ENCODE measurements around the gene GPC6. TPM values are rescaled to one million over a fixed set of nuclear protein-coding genes. Genes with fewer than 3 reads are reported as not detected.

The GPC6 gene
- total RNA-seq, 1 experiment from 2014 or later, result not detected

DNA sequence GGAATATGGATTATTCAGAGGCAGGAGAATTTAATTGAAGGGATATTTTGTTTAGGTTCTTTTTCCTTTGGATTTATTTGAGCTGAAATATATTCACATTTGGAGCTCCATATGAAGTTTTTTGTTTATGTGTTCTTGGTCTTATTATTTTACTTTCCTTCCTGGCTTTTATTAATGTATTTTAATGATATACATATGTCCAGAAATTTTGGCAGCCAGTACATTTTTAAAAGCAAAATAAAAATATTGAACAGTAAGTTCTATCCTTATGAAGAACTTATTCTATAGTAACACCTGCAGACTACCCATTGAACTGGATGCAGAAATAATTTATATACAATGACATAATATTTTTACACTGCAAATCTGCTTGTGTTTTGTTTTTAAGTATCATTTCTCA is 323.6 kb downstream of the GPC6 start:
- Histone ChIP-seq H2AFZ (no peak overlapping the region), H3K27ac (no peak overlapping the region), H3K9me2 (ENCODE audit: insufficient read depth) (no peaks in the 10 kb centered on the region), H3F3A (ENCODE audit: insufficient read depth, low read depth) (no peaks in the 10 kb centered on the region), H3K4me2 (no peak overlapping the region), H3K36me3 (ENCODE audit: low read depth) (no peaks in the 10 kb centered on the region), H3K4me1 (replicated peaks; ENCODE audit: insufficient read depth) (no peaks in the 10 kb centered on the region), H3K79me2 (ENCODE audit: low read depth) (no peaks in the 10 kb centered on the region), H3K27me3 (ENCODE audit: insufficient read depth, low read depth) (no peaks in the 10 kb centered on the region), H3K9me3 (ENCODE audit: insufficient read depth, low read depth) (no peaks in the 10 kb centered on the region), H3K4me3 (no peak overlapping the region), H4K20me1 (ENCODE audit: insufficient read depth) (no peaks in the 10 kb centered on the region)
- no TSS peak for BruUV-seq (replicated peaks)
- TF ChIP-seq, protein P1, sequence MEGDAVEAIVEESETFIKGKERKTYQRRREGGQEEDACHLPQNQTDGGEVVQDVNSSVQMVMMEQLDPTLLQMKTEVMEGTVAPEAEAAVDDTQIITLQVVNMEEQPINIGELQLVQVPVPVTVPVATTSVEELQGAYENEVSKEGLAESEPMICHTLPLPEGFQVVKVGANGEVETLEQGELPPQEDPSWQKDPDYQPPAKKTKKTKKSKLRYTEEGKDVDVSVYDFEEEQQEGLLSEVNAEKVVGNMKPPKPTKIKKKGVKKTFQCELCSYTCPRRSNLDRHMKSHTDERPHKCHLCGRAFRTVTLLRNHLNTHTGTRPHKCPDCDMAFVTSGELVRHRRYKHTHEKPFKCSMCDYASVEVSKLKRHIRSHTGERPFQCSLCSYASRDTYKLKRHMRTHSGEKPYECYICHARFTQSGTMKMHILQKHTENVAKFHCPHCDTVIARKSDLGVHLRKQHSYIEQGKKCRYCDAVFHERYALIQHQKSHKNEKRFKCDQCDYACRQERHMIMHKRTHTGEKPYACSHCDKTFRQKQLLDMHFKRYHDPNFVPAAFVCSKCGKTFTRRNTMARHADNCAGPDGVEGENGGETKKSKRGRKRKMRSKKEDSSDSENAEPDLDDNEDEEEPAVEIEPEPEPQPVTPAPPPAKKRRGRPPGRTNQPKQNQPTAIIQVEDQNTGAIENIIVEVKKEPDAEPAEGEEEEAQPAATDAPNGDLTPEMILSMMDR (conservative IDR thresholded peaks at IDR 0.05), result no peak
- no peak for TF ChIP-seq EZH2 (IDR thresholded peaks at IDR 0.05; ENCODE audit: low read depth)
- no peak for DNase-seq
- POLR2A ChIA-PET (ENCODE audit: unreplicated experiment), result no interaction called here
- intact Hi-C loops (cut with micrococcal nuclease; ENCODE audit: unreplicated experiment), result no loop called here
- CTCF ChIA-PET, result no interaction called here

DNA sequence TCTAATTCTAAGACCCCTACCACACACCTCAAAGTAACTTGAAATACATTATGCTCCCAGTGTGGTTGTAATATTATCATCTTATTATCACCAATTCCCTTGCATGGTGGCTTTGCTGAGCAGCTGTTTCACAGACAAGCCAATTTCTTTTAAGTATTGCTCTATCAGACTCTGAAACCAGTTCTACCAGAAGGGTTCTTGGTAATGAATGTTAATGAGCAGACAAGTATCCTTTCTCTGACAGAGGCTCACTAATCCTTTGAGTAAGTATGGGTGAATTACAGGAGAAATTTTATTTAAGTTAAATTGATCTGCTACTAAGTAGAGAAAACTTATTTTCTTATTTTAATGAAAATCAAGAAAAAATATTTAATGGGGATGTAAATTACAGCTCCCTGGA is 326.0 kb downstream of the GPC6 start:
- ChIA-PET POLR2A (ENCODE audit: unreplicated experiment) (no interaction called here), CTCF (no interaction called here)
- Histone ChIP-seq H4K20me1 (ENCODE audit: insufficient read depth) (no peaks in the 10 kb centered on the region), H3K27me3 (ENCODE audit: insufficient read depth, low read depth) (no peaks in the 10 kb centered on the region), H3K4me1 (replicated peaks; ENCODE audit: insufficient read depth) (no peaks in the 10 kb centered on the region), H2AFZ (no peak overlapping the region), H3K4me3 (no peak overlapping the region), H3K4me2 (no peak overlapping the region), H3K27ac (no peak overlapping the region), H3K36me3 (ENCODE audit: low read depth) (no peaks in the 10 kb centered on the region), H3K9me3 (ENCODE audit: insufficient read depth, low read depth) (no peaks in the 10 kb centered on the region), H3F3A (ENCODE audit: insufficient read depth, low read depth) (no peaks in the 10 kb centered on the region), H3K9me2 (ENCODE audit: insufficient read depth) (no peaks in the 10 kb centered on the region), H3K79me2 (ENCODE audit: low read depth) (no peaks in the 10 kb centered on the region)
- DNase-seq, result no peak
- BruUV-seq (replicated peaks), result no TSS peak
- TF ChIP-seq EZH2 (IDR thresholded peaks at IDR 0.05; ENCODE audit: low read depth), result no peak
- TF ChIP-seq, protein P1 (conservative IDR thresholded peaks at IDR 0.05), result no peak
- intact Hi-C loops (cut with micrococcal nuclease; ENCODE audit: unreplicated experiment), result no loop called here

DNA sequence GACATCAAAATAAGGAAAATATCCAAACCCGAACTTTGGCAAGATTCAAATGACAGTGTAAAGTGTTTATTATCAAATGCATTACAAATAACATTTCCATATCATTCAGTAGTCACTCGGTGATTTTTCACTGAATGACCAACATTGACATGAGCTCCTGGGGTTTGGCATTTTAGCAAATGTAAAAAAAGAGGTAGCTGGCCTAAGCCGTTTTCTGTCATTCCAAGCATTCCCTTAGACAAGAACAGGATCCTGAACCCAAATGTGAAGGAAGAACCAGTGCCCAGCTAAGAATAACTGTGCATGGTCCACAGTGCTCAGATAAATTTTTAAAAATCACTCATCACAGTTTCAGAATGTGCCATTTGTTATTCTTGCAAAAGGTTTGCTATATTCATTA is 327.9 kb downstream of the GPC6 start:
- Histone ChIP-seq H3K4me1 (replicated peaks; ENCODE audit: insufficient read depth) (no peaks in the 10 kb centered on the region), H4K20me1 (ENCODE audit: insufficient read depth) (no peaks in the 10 kb centered on the region), H3K79me2 (ENCODE audit: low read depth) (no peaks in the 10 kb centered on the region), H3K36me3 (ENCODE audit: low read depth) (no peaks in the 10 kb centered on the region), H3K4me2 (no peak overlapping the region), H3K4me3 (no peak overlapping the region), H2AFZ (no peak overlapping the region), H3K27ac (no peak overlapping the region), H3K9me2 (ENCODE audit: insufficient read depth) (no peaks in the 10 kb centered on the region), H3K27me3 (ENCODE audit: insufficient read depth, low read depth) (no peaks in the 10 kb centered on the region), H3F3A (ENCODE audit: insufficient read depth, low read depth) (no peaks in the 10 kb centered on the region), H3K9me3 (ENCODE audit: insufficient read depth, low read depth) (no peaks in the 10 kb centered on the region)
- intact Hi-C loops (cut with micrococcal nuclease; ENCODE audit: unreplicated experiment), result no loop called here
- CTCF ChIA-PET, result no interaction called here
- POLR2A ChIA-PET (ENCODE audit: unreplicated experiment), result no interaction called here
- TF ChIP-seq, protein P1 (conservative IDR thresholded peaks at IDR 0.05), result no peak
- TF ChIP-seq EZH2 (IDR thresholded peaks at IDR 0.05; ENCODE audit: low read depth), result no peak
- BruUV-seq (replicated peaks), result no TSS peak
- DNase-seq, result no peak
